Esophagus muscularis mucosa (tissue), 4 donors: Measurements from ENCODE around the gene EFHC1. TPM values are rescaled to one million over a fixed set of nuclear protein-coding genes. Genes with fewer than 3 reads are reported as not detected.
A peak's percentile ranks its signal among the peaks of the same experiment; 100 is the strongest.

ENCODE experiments used
- DNase-seq: peaks from one replicate; pipeline ENCODE4 v3.0.0-alpha.2; 2017; ENCODE audit errors: extremely low spot score
- H3K27ac ChIP-seq, 4 donors: fragments of 200-600 bp; sonication (generic); replicated peaks in 1 of 4; 1 replicate in 3 of 4; 2 replicates in 1 of 4; pipeline ENCODE4 v1.5.1; 2016 to 2019; ENCODE audit warnings: mild to moderate bottlenecking in 1 of 4
- H3K27me3 ChIP-seq, 4 donors: fragments of 200-600 bp; sonication (generic); one replicate each; pipeline versions ENCODE4 v1.5.1 to v1.6.0; 2016 to 2019
- H3K36me3 ChIP-seq, 4 donors: fragments of 200-600 bp; sonication (generic); one replicate each; pipeline ENCODE4 v1.5.1; 2016 to 2019
- H3K4me1 ChIP-seq, 4 donors: fragments of 200-600 bp; sonication (generic); one replicate each; pipeline ENCODE4 v1.5.1; 2016 to 2019
- H3K4me3 ChIP-seq, 4 donors: fragments of 200-600 bp; sonication (generic); 1 replicate in 2 of 4; 2 replicates in 2 of 4; pipeline ENCODE4 v1.5.1; 2016 to 2019; ENCODE audit warnings: mild to moderate bottlenecking in 4 of 4, moderate library complexity in 1 of 4
- H3K9me3 ChIP-seq, 4 donors: fragments of 200-600 bp; sonication (generic); 1 replicate in 3 of 4; 2 replicates in 1 of 4; pipeline ENCODE4 v1.5.1; 2016 to 2019
- EP300 ChIP-seq: sonication (generic); formaldehyde crosslinking; IDR thresholded peaks from one replicate; pipeline ENCODE4 v1.6.1; 2017; ENCODE audit warnings: antibody characterized with exemption
- POLR2A ChIP-seq: fragments of 450-650 bp; IDR thresholded peaks from one replicate; pipeline ENCODE4 v1.6.1; 2017; ENCODE audit warnings: antibody characterized with exemption, moderate library complexity, mild to moderate bottlenecking, low read depth
- POLR2AphosphoS5 ChIP-seq, 2 donors: sonication (generic); formaldehyde crosslinking; IDR thresholded peaks; one replicate each; pipeline ENCODE4 v1.6.1; 2017; ENCODE audit warnings: antibody characterized with exemption in 2 of 2
- WGBS: methylation state at CpG from one replicate; pipeline ENCODE4 v1.1.5; 2018; 5-methylcytosine and 5-hydroxymethylcytosine counted together
- intact Hi-C: fragments of 100-400 bp; cut with DNase I; formaldehyde crosslinking; loops from one replicate; pipeline ENCODE4 v1.15.1; 2023
- total RNA-seq, 4 donors: library from RNA; depleted of rRNA; stranded (reverse); fragments of >200 nt; gene quantifications; one replicate each; pipeline versions ENCODE4 v1.1.0 to v1.2.1, GENCODE V29; 2016
- TF ChIP-seq, protein P1 (sequence below), 3 experiments: fragments of 200-600 bp in 2 of 3; fragments of 450-650 bp in 1 of 3; sonication (generic) in 2 of 3; IDR thresholded peaks; one replicate each; pipeline ENCODE4 v1.5.1; 2017 to 2019; ENCODE audit warnings: antibody characterized with exemption in 3 of 3, mild to moderate bottlenecking in 2 of 3, moderate library complexity in 1 of 3

Gene EFHC1
- total RNA-seq, 4 donors from 2014 or later, result 7.5 to 21.2 (median 10.2) TPM

DNA sequence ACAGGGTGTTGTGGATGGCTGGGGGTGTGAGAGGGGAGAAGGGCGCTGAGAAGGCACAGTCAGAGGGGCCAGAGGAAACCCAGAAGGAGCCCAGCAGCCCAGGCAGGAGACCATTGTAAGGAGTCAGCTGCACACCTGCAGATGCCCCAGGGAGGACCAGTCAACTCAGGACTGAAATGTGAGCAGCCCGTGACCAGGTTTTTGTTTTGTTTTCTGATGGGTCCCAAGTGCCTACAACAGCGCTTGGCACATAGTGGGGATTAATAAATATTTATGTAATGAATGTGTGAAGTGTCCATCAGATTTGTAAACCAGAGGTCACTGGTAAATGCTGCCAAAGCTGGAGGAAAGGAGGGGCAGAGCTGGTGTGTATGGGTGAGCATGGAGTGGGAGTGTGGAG lies 126.5 kb downstream of the EFHC1 start:
- TF ChIP-seq, protein P1, sequence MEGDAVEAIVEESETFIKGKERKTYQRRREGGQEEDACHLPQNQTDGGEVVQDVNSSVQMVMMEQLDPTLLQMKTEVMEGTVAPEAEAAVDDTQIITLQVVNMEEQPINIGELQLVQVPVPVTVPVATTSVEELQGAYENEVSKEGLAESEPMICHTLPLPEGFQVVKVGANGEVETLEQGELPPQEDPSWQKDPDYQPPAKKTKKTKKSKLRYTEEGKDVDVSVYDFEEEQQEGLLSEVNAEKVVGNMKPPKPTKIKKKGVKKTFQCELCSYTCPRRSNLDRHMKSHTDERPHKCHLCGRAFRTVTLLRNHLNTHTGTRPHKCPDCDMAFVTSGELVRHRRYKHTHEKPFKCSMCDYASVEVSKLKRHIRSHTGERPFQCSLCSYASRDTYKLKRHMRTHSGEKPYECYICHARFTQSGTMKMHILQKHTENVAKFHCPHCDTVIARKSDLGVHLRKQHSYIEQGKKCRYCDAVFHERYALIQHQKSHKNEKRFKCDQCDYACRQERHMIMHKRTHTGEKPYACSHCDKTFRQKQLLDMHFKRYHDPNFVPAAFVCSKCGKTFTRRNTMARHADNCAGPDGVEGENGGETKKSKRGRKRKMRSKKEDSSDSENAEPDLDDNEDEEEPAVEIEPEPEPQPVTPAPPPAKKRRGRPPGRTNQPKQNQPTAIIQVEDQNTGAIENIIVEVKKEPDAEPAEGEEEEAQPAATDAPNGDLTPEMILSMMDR (IDR thresholded peaks at IDR 0.05), result no peak
- TF ChIP-seq POLR2A, result no peak
- H3K4me1 ChIP-seq, result peaks cover 84 to 100% (median 97%) of the 10 kb centered on the region in 4 donors
- H3K4me3 ChIP-seq, result no peak overlapping the region
- intact Hi-C loops, result no loop called here
- no peaks in the 10 kb centered on the region for H3K36me3 ChIP-seq
- DNase-seq, result no peak
- no peaks in the 10 kb centered on the region for H3K27me3 ChIP-seq
- no peaks in the 10 kb centered on the region for H3K9me3 ChIP-seq
- WGBS, result 64% methylated on average over 3 of the region's 3 CpGs
- no peak overlapping the region for H3K27ac ChIP-seq

DNA sequence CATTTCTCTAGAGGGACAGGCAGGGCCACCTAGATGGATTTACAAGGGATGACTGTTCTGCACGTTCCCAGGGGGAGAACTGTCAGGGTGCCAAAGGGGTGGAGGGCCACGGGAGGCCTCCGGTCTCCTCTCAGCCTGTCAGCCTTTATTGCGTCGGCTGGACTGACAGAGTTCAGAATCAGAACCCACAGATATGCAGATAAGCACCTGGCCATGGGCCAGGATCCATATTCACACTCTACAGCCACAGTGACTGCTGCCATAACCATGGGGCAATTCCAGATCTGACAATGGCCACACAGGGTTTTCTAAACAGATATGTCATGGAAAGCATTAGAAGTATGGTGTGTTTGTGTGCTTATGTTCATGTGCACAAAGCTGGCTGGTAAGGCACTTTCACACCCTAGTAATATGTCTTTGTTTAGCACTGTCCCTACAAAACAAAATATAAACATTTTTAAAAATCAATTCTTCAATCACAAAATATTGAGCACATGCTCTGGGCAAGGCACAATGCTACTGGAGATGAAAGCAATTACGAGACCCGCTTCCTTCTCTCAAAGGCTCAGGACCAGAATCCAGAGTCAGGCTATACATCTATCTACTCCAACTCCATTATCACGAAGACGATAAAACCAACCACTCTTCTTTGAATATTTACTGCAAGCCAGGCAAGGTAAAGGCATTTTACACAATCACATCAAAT lies 127.7 kb downstream of the EFHC1 start:
- H3K4me3 ChIP-seq, result no peak overlapping the region
- TF ChIP-seq POLR2AphosphoS5 (IDR thresholded peaks at IDR 0.05), result no peak
- WGBS, result 69% methylated on average over 9 of the region's 9 CpGs
- H3K9me3 ChIP-seq, result no peaks in the 10 kb centered on the region
- H3K27ac ChIP-seq, result peak overlapping the region in 1 of 4 donors; percentile 2
- no peaks in the 10 kb centered on the region for H3K36me3 ChIP-seq
- DNase-seq, result no peak
- intact Hi-C loops, result no loop called here
- H3K27me3 ChIP-seq, result no peaks in the 10 kb centered on the region
- H3K4me1 ChIP-seq, result peaks cover 94 to 100% (median 99%) of the 10 kb centered on the region in 4 donors

DNA sequence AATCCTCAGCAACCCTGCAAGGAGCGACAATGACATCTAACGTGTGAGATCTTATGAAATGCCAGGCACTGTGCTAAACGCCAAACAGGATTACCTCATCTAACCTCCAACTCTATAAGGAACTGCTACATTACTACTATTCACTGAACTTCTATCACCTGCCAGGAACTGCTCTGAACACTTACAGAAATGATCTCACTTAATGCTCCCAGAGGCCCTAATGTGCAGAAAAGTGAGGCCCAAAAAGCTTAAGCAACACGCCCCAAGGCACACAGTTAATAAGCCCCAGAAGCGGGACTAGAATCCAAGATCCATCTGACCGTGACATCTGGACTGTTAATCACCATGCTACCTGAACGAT lies 128.2 kb downstream of the EFHC1 start:
- Histone ChIP-seq H3K27ac (peak overlapping the region in 1 of 4 donors; percentile 2), H3K27me3 (no peaks in the 10 kb centered on the region), H3K36me3 (no peaks in the 10 kb centered on the region), H3K4me1 (peaks cover 91 to 100% (median 99%) of the 10 kb centered on the region in 4 donors), H3K9me3 (no peaks in the 10 kb centered on the region), H3K4me3 (no peak overlapping the region)
- intact Hi-C loops, result no loop called here
- TF ChIP-seq EP300, result no peak
- TF ChIP-seq, protein P1 (IDR thresholded peaks at IDR 0.05), result no peak
- no peak for TF ChIP-seq POLR2AphosphoS5 (IDR thresholded peaks at IDR 0.05)
- TF ChIP-seq POLR2A, result no peak
- no peak for DNase-seq
- WGBS, result 58% methylated on average over 7 of the region's 7 CpGs

DNA sequence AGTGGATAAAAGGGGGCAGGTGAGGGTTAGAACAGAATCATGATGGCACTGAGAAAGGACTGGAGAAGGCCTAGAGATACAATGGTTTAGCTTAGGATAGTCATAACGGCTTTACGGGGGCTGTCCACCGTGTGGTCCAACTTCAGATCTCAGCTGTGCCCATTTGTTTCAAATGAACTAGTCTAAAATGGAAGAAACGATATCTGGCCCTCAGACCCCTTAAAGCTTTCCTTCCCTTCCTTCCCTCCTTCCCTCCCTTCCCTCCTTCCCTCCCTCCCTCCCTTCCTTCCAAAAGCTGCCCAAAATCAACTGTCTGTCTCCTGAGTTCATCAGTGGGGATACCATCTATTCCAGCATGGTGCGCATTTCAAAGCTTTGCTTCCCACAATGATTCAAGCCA lies 128.9 kb downstream of the EFHC1 start:
- no peak for DNase-seq
- intact Hi-C loops, result no loop called here
- H3K9me3 ChIP-seq, result no peaks in the 10 kb centered on the region
- 95% methylated on average over 5 of the region's 5 CpGs for WGBS
- peaks cover 84 to 99% (median 97%) of the 10 kb centered on the region in 4 donors for H3K4me1 ChIP-seq
- no peak overlapping the region for H3K27ac ChIP-seq
- TF ChIP-seq POLR2AphosphoS5 (IDR thresholded peaks at IDR 0.05) (no peak), POLR2A (no peak), EP300 (no peak)
- TF ChIP-seq, protein P1 (IDR thresholded peaks at IDR 0.05), result no peak
- H3K4me3 ChIP-seq, result no peak overlapping the region
- H3K27me3 ChIP-seq, result no peaks in the 10 kb centered on the region
- no peaks in the 10 kb centered on the region for H3K36me3 ChIP-seq

DNA sequence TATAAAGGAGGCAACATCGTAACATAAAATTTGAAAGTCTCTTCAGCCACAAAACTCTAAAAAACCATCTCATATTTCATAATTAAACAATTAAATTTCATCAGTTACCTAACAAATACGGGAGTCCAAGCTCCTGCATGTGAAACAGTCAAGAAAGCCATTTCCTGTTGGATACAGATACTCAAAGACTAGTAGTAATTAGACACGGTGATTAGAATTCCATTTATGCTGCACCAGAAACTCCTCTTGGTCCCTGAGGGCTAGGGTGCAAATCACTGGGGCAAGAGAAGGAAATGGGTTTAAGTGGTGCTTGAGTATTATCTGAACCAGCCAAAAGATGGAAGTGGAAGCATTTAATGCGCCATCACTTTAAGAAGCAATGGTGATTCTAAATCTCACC lies 129.3 kb downstream of the EFHC1 start:
- H3K27me3 ChIP-seq, result no peaks in the 10 kb centered on the region
- intact Hi-C loops, result no loop called here
- DNase-seq, result no peak
- H3K4me1 ChIP-seq, result peaks cover 80 to 97% (median 93%) of the 10 kb centered on the region in 4 donors
- H3K36me3 ChIP-seq, result no peaks in the 10 kb centered on the region
- peak overlapping the region in 1 of 4 donors; percentile 85 for H3K27ac ChIP-seq
- 83% methylated on average over 4 of the region's 4 CpGs for WGBS
- no peaks in the 10 kb centered on the region for H3K9me3 ChIP-seq
- no peak overlapping the region for H3K4me3 ChIP-seq
- TF ChIP-seq, protein P1 (IDR thresholded peaks at IDR 0.05), result no peak
- no peak for TF ChIP-seq POLR2A
- no peak for TF ChIP-seq POLR2AphosphoS5 (IDR thresholded peaks at IDR 0.05)
- TF ChIP-seq EP300, result no peak
